ENCODE measurements around the gene DMAC2L. TPM values are rescaled to one million over a fixed set of nuclear protein-coding genes. Genes with fewer than 3 reads are reported as not detected.
"Not testable (repeated sequence)": the region's sequence is repeated elsewhere in the genome, so short reads cannot be mapped to it uniquely, and the experiment has no call there.

The DMAC2L gene
- total and polyA plus RNA-seq, 2 donors (not counting 1 experiment from before 2014, with no cell fraction given): 19.0 to 40.0 TPM

GRCh38 chr14:50361473-50362403 is 49.6 kb downstream of the DMAC2L start:
- intact Hi-C loops (cut with micrococcal nuclease): loop anchor here (2.0 kb wide), 3 partner anchors 41 to 131 kb away; partner anchors contain the start of genes DMAC2L, L2HGDH and SOS2
- POLR2A ChIA-PET; H3K9ac ChIP-seq (ENCODE audit: low read length); H3K27ac ChIP-seq (ENCODE audit: low read length in 2 of 2); ATAC-seq (ENCODE audit: low read depth); H3K4me2 ChIP-seq (replicated peaks; ENCODE audit: low read depth, low read length, poor library complexity, severe bottlenecking); H3K9me3 ChIP-seq (ENCODE audit: control extremely low read depth in 1 of 3, control insufficient read depth in 2 of 3, insufficient read depth in 1 of 3, low read length in 2 of 3); H3K9me3 Mint-ChIP-seq (ENCODE audit: insufficient read depth); H3K4me3 ChIP-seq (ENCODE audit: control extremely low read depth in 1 of 5, extremely low read depth in 1 of 5, insufficient read depth in 1 of 5, low read depth in 2 of 5, low read length in 4 of 5); H3K27me3 Mint-ChIP-seq; H2AFZ ChIP-seq (ENCODE audit: insufficient read depth, low read depth, low read length, poor library complexity, severe bottlenecking); H3K27me3 ChIP-seq (replicated peaks in 1 of 4; ENCODE audit: control extremely low read depth in 1 of 4, control insufficient read depth in 3 of 4, insufficient read depth in 4 of 4, low read length in 3 of 4); H4K20me1 ChIP-seq (ENCODE audit: control insufficient read depth, insufficient read depth, low read length, poor library complexity, severe bottlenecking); DNase-seq; H3K79me2 ChIP-seq (ENCODE audit: control insufficient read depth, insufficient read depth, low read length): not testable (repeated sequence)
- peak overlapping the region; percentile 24 for H3K4me3 Mint-ChIP-seq
- Histone ChIP-seq H3K36me3 (replicated peaks in 1 of 2; ENCODE audit: control extremely low read depth in 1 of 2, control insufficient read depth in 1 of 2, extremely low read depth in 1 of 2, insufficient read depth in 2 of 2, low read length in 1 of 2) (peaks cover 0 to 12% of the 10 kb centered on the region in 2 experiments), H3K4me1 (ENCODE audit: control insufficient read depth in 2 of 2, insufficient read depth in 2 of 2, low read length in 2 of 2) (peaks cover 18 to 28% of the 10 kb centered on the region in 2 donors)
- 98% methylated on average over 30 of the region's 36 CpGs for WGBS (ENCODE audit: insufficient coverage)
- CTCF ChIA-PET: interaction anchor here (1.3 to 1.9 kb wide), 3 partner anchors 11 to 170 kb away, joined by 4 to 6 read pairs (median 5); partner anchors contain the start of gene MAP4K5
- peaks cover 40% of the 10 kb centered on the region for H3K4me1 Mint-ChIP-seq
- H3K27ac Mint-ChIP-seq: peak overlapping the region; percentile 88

GRCh38 chr14:50362764-50363713 is 50.9 kb downstream of the DMAC2L start:
- H3K27me3 ChIP-seq (replicated peaks in 1 of 4; ENCODE audit: control extremely low read depth in 1 of 4, control insufficient read depth in 3 of 4, insufficient read depth in 4 of 4, low read length in 3 of 4): no peaks in the 10 kb centered on the region
- H3K27ac ChIP-seq (ENCODE audit: low read length in 2 of 2): peak overlapping the region; percentile 87 to 90
- peak overlapping the region; percentile 70 for H3K9ac ChIP-seq (ENCODE audit: low read length)
- 2% methylated on average over 12 of the region's 14 CpGs for WGBS (ENCODE audit: insufficient coverage)
- peak overlapping the region; percentile 44 to 82 (median 58) for H3K4me3 ChIP-seq (ENCODE audit: control extremely low read depth in 1 of 5, extremely low read depth in 1 of 5, insufficient read depth in 1 of 5, low read depth in 2 of 5, low read length in 4 of 5)
- ChIA-PET POLR2A (interaction anchor here (1.0 to 1.5 kb wide), 3 partner anchors 16 to 51 kb away, joined by 3 to 8 read pairs (median 4); partner anchors contain the start of genes CDKL1, DMAC2L and L2HGDH), CTCF (interaction anchor here (0.6 to 1.9 kb wide), 11 partner anchors 12 to 479 kb away, joined by 3 to 6 read pairs (median 4); partner anchors contain the start of genes DMAC2L, L2HGDH and MAP4K5)
- peaks cover 0 to 4% (median 0%) of the 10 kb centered on the region in 3 donors for H3K9me3 ChIP-seq (ENCODE audit: control extremely low read depth in 1 of 3, control insufficient read depth in 2 of 3, insufficient read depth in 1 of 3, low read length in 2 of 3)
- intact Hi-C loops (cut with micrococcal nuclease): loop anchor here (2.0 kb wide), 3 partner anchors 42 to 132 kb away; partner anchors contain the start of genes DMAC2L, L2HGDH and SOS2
- peak overlapping the region; percentile 79 for H2AFZ ChIP-seq (ENCODE audit: insufficient read depth, low read depth, low read length, poor library complexity, severe bottlenecking)
- H3K36me3 ChIP-seq (replicated peaks in 1 of 2; ENCODE audit: control extremely low read depth in 1 of 2, control insufficient read depth in 1 of 2, extremely low read depth in 1 of 2, insufficient read depth in 2 of 2, low read length in 1 of 2): peaks cover 0 to 6% of the 10 kb centered on the region in 2 experiments
- ATAC-seq (ENCODE audit: low read depth): peak; percentile 45
- H3K27me3 Mint-ChIP-seq: no peaks in the 10 kb centered on the region
- H4K20me1 ChIP-seq (ENCODE audit: control insufficient read depth, insufficient read depth, low read length, poor library complexity, severe bottlenecking): no peaks in the 10 kb centered on the region
- DNase-seq: peak; percentile 50
- H3K4me3 Mint-ChIP-seq: peak overlapping the region; percentile 84
- no peaks in the 10 kb centered on the region for H3K79me2 ChIP-seq (ENCODE audit: control insufficient read depth, insufficient read depth, low read length)
- peaks cover 21 to 33% of the 10 kb centered on the region in 2 donors for H3K4me1 ChIP-seq (ENCODE audit: control insufficient read depth in 2 of 2, insufficient read depth in 2 of 2, low read length in 2 of 2)
- peak overlapping the region; percentile 88 for H3K27ac Mint-ChIP-seq
- no peaks in the 10 kb centered on the region for H3K9me3 Mint-ChIP-seq (ENCODE audit: insufficient read depth)
- H3K4me2 ChIP-seq (replicated peaks; ENCODE audit: low read depth, low read length, poor library complexity, severe bottlenecking): peak overlapping the region; percentile 81
- H3K4me1 Mint-ChIP-seq: peaks cover 46% of the 10 kb centered on the region
- TF ChIP-seq EZH2 (IDR thresholded peaks at IDR 0.05; ENCODE audit: borderline replicate concordance, insufficient read depth, low read depth, low read length, poor library complexity, severe bottlenecking): no peak
- TF ChIP-seq, protein P1, sequence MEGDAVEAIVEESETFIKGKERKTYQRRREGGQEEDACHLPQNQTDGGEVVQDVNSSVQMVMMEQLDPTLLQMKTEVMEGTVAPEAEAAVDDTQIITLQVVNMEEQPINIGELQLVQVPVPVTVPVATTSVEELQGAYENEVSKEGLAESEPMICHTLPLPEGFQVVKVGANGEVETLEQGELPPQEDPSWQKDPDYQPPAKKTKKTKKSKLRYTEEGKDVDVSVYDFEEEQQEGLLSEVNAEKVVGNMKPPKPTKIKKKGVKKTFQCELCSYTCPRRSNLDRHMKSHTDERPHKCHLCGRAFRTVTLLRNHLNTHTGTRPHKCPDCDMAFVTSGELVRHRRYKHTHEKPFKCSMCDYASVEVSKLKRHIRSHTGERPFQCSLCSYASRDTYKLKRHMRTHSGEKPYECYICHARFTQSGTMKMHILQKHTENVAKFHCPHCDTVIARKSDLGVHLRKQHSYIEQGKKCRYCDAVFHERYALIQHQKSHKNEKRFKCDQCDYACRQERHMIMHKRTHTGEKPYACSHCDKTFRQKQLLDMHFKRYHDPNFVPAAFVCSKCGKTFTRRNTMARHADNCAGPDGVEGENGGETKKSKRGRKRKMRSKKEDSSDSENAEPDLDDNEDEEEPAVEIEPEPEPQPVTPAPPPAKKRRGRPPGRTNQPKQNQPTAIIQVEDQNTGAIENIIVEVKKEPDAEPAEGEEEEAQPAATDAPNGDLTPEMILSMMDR (IDR thresholded peaks at IDR 0.05): no peak
